Stimulated activated CD8-positive, alpha-beta memory T cell treated with anti-CD3 and anti-CD28 coated beads, Interleukin-4, amount 100 ng/mL, for 4 hours (primary cell): ENCODE measurements around the gene SPAG16.
"Not testable (repeated sequence)": the region's sequence is repeated elsewhere in the genome, so short reads cannot be mapped to it uniquely, and the experiment has no call there.

Experiments used
- DNase-seq, 2 donors: peaks; one replicate each; pipeline ENCODE4 v3.0.0-alpha.2; 2020; ENCODE audit warnings: low read depth in 2 of 2, low spot score in 1 of 2

The SPAG16 gene

DNA sequence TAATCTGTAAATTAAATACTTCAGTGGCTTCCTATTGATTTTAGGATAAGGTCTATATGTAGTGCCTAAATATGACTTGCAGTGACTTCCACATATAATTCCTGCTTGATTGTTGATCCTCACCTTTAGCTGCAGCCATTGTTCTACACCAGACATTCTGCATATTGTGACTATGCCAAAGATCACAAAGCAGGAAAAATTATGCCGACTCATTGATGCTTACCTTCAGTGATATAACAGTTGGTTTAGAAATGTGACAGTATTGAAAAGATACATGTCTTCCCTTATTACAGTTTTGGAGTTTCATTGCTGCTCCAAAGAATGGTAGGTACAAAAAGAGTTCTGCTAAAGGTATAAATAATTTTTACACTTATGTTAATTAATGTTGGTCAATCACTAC is 12.3 kb upstream of the SPAG16 start:
- DNase-seq, result no peak

DNA sequence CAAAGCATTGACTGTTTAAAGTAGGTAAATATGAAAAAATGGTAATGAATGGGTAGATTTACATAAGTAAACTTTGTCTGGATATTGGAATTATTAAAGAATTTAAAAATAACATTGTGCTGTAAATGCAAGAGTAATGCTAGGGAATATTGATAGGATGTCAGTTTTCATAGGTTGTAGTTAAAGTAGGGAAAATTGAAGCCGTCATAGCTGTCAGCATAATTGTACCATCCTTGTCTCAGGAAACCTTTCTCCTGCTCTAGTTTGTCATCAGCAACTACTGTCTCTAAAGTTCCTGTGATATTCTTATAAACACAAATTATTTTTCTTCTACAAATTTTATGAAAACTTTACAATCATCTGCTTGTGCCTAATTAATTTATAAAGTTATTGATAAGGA is 10.1 kb upstream of the SPAG16 start:
- DNase-seq, result no peak

GRCh38 chr2:213275265-213275664 is 9.0 kb upstream of the SPAG16 start:
- no peak for DNase-seq

DNA sequence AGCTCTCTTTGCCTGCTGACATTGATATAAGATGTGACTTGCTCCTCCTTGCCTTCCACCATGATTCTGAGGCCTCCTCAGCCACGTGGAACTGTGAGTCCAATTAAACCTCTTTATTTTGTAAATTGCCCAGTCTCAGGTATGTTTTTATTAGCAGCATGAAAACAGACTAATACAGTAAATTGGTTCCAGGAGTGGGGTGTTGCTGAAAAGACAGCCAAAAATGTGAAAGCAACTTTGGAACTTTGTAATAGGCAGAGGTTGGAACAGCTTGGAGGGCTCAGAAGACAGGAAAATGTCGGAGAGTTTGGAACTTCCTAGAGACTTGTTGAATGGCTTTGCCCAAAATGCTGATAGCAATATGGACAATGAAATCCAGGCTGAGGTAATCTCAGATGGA is 7.1 kb upstream of the SPAG16 start:
- not testable (repeated sequence) for DNase-seq

DNA sequence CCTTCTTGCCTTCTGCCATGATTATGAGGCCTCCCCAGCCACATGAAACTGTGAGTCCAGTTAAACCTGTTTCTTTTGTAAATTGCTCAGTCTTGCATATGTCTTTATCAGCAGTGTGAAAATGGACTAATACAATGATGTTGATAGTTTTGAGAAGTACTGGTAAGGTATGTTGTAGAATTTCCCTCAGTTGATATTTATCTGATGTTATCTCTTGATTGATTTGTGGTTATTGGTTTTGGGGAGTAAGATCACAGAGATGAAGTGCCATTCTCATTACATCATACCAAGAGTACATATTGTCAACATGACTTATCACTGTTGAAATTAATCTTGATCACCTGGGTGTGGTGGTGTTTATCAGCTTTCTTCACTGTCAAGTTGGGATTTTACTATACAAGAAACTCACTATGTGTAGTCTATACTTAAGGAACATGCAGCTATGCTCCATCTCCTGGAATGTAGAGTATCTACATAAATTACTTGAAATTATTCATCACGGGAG is 5.1 kb upstream of the SPAG16 start:
- DNase-seq, result no peak

DNA sequence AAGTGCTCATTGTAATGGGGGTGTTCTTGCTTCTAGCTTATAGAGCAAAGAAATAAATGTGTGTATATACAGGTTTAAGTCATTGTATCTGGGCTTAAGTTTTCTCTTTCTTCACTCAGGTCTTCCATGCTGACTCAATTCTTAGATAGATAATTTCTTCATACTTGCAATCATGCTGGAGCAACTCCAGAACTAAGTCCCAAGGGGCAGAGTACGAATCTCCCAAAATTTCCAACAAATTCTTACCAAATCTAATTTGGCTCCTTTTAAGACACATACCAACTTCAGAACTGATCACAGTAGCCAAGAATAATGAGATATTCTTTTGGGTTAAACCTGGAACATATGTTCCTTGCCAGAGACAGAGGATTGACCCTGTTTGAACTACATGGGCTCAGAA is 4.3 kb upstream of the SPAG16 start:
- DNase-seq, result no peak

DNA sequence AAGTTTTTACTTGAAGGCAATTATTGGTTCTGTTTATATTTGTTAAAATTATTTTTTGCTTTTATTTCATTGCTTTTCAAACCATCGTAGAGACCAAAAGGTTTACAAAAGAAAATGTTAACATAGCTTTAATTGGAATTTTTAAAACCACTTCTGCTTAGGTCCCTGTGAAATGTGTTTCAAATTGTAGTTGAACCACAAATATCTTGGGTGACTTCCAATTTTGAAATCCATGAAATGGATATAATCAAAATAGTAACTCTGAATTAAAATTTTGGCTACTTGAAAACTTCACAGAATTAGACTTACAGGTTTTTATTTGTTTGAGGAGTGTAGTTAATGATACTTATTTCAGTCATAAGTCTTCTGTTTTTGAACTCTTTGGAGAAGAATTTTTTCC is 3.1 kb upstream of the SPAG16 start:
- no peak for DNase-seq

- DNase-seq, result no peak
These were observed 1.1 kb downstream of the SPAG16 start for GRCh38 chr2:213285404-213285803.

- no peak for DNase-seq
These were observed 1.9 kb downstream of the SPAG16 start for GRCh38 chr2:213286161-213286560.

DNA sequence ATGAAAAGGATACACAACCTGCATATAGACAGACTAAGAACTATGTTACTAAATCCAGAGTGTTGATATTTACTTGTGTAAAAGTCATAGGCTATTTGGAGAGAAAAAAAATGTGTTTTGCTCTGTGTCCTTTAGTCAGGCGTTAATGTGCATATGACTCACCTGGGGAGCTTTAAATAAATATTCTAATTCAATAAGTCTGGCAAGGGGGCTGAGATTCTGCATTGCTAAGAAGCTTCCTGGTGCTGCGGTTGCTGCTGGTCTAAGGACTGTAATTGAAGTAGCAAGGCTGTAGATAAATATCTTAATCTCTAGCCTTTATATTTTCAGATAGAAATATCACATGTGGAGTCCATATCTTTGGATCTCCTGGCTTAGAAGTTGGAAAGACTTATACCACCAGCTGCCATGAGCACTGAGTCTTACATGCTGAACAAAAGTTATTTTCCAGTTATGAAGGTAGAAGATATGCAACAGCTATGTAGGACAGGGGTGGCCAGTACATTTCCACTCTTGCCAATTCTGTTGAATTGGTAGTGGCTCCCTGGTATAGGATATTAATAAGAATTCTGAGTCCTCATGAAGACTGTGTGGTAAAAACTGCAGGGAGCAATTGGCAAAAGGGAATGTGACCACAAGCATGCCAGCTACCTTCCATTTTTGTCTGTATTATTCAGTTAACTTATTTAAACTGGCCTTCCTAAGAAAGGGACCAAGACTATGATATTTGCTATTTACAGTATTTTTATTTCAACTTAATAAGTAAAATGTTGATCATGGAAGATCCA is 4.8 kb downstream of the SPAG16 start:
- DNase-seq, result no peak

DNA sequence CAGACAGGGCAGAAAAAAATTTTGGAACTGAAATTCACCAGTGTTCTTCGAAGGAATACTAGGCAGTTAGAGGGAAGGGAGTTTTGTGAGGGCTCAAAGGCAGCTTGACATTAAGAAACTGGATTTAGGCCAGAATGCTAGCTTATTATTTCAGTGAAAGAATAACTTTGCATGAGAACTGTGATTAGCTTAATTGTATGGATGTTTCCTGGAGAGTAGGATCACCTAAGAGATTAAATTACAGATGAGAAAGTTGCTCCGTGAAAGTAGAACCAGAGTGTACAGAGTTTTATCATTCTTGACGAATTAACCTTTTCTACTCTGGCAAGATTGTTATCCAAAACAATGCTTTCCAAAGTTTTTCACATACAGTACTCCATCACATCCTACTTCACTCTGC is 6.2 kb downstream of the SPAG16 start:
- DNase-seq, result no peak

DNA sequence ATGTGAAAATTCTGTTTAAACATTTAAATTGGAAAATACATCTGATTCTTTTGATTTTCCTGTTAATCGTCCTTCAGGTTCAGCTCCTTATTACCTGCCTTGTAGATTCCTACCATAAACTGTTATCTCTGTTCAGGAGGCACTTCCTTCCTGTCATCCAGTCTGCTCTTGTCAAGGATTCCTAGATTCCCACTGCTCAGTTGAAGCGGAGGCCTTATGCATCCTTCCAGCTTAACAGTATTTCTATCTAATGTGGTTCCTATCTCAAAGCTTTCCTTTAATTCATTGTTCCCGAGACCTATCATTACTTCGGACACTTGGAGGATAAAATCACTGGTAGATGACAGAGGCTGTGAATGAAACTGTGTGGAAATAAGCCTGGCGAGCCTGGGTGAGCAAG is 12.0 kb downstream of the SPAG16 start:
- no peak for DNase-seq

GRCh38 chr2:213306316-213306942 is 22.2 kb downstream of the SPAG16 start:
- DNase-seq, result no peak

DNA sequence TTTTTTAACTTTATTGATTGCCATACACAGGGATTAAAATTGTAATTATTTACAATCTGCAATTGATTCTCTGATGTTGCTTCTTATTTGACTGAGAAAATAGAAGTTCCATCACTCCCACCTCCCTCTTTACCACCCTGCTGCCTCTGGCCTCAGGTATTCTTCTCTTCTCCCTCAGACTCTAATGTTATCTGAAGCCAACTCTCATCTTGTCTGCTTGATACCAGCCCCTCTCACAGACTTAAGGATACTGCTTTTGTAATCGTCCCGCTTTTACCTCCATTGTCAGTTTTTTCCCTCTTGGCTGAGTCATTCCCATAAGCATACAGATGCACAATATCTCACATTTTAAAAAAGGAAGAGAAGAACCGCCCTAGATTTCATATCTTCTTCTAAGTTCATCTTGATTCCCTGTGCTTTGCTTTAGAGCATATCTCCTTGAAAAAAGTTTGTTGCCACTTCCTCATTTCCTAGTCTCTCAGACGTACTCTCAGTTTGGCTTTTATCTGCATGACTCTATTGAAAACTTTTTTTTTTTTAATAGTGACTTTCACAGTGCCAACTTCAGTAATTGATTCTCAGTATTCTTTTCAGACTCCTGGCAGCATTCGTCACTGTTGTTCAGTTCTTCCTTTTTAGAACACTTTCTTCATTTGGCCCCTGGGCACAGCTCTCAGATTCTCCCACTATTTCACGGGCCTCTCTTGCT is 31.1 kb downstream of the SPAG16 start:
- DNase-seq, result no peak

DNA sequence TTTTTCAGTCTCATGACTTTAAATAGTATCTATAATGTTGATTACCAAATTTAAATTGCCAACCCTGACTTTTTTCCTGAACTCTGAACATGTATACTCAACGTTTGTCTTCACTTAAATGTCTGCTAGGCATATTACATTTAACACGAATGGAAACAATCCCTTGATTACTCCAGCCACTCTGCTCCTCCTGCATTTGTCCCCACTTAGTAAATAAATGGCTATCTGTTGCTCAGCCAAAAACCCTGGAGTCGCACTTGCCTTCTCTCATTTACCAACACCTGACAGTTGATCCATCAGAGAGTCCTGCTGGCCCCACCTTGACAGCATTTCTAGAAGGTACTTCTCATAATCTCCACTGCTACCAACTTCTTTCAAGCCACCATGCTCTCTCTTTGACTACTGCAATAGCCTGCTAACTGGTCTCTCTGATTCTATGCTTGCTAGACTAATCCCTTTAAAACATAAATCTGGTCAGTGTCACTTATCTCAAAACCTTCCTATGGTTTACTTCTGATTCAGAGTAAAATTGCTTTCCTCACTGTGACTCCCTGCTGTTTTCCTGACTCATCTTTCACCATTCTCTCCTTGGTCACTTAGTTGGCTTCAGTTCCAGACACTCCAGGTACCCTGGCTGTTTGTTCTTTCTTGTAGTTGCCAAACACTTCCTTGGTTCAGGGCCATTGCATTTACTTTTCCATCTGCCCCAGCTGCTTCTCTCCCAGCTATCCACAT is 31.9 kb downstream of the SPAG16 start:
- DNase-seq, result no peak

DNA sequence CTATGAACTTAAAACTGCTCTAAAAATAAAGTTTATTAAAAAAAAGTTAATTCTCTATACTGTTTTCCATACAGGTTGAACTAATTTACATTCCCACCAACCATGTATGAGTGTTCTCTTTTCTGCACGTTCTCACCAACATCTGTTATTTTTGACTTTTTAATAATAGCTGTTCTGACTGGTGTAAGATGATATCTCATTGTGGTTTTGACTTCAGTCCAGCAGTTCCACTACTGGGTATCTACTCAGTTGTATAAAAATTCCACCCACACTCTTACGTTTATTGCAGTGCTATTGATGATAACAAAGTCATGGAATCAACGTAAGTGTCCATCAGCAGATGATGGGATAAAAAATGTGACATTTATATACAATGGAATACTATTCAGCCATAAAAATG is 33.7 kb downstream of the SPAG16 start:
- no peak for DNase-seq

GRCh38 chr2:213320604-213321003 is 36.3 kb downstream of the SPAG16 start:
- no peak for DNase-seq

- DNase-seq, result no peak
These were observed 52.0 kb downstream of the SPAG16 start for GRCh38 chr2:213336253-213336770.

- no peak for DNase-seq
These were observed 69.2 kb downstream of the SPAG16 start for GRCh38 chr2:213353419-213353818.

GRCh38 chr2:213376644-213377043 is 92.4 kb downstream of the SPAG16 start:
- DNase-seq, result no peak

DNA sequence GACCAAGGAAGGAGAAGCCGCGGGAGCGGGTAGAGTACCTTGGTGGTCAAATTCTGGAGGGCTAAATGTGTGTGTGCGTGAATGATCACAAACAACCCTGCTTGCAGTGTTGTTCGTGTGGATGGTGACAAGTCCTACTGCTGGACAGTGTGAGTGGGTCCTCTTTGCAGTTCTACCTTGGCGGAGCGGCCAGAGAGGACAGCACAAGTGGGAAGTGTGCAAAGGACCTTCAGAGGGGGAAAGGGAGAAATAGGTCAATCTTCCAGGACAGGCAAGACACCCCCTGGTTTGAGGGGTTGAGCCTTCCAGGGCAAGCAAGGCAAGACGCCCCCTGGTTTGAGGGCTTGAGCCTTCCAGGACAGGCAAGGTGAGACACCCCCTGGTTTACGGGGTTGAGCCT is 122.8 kb downstream of the SPAG16 start:
- DNase-seq, result not testable (repeated sequence)
